Right ventricle myocardium inferior (tissue), 1 donor: ENCODE data around the gene BTRC. TPM values are rescaled to one million over a fixed set of nuclear protein-coding genes. Genes with fewer than 3 reads are reported as not detected.
"Not testable (repeated sequence)": the region's sequence is repeated elsewhere in the genome, so short reads cannot be mapped to it uniquely, and the experiment has no call there.

Experiments
- ATAC-seq: fragments of 200-7000 bp; cut with Tn5 transposase; one replicate; pipeline ENCODE4 v1.9.1; 2020; ENCODE audit warnings: mild to moderate bottlenecking, moderate library complexity
- DNase-seq: peaks from one replicate; pipeline ENCODE4 v3.0.0; 2021; ENCODE audit errors: missing footprints
- intact Hi-C: fragments of 100-400 bp; cut with DNase I; formaldehyde crosslinking; loops from one replicate; pipeline ENCODE4 v1.11.0; 2022
- total RNA-seq: library from RNA; stranded (reverse); fragmentation: NEBNext Ultra II Directional; extraction: Animal tissue kit (Norgen Biotek cat#: 25700); gene quantifications from one replicate; pipeline ENCODE4 v1.2.1, GENCODE V29; 2021
- donor health status: DM: no; HTN: yes; CAD: no; lungs with severe emphysema.

Gene BTRC
- total RNA-seq, 1 donor from 2014 or later, result 30.9 TPM

GRCh38 chr10:101375076-101375475, 21.1 kb downstream of the BTRC start:
- ATAC-seq (no peak), DNase-seq (no peak)
- intact Hi-C loops, result no loop called here

DNA sequence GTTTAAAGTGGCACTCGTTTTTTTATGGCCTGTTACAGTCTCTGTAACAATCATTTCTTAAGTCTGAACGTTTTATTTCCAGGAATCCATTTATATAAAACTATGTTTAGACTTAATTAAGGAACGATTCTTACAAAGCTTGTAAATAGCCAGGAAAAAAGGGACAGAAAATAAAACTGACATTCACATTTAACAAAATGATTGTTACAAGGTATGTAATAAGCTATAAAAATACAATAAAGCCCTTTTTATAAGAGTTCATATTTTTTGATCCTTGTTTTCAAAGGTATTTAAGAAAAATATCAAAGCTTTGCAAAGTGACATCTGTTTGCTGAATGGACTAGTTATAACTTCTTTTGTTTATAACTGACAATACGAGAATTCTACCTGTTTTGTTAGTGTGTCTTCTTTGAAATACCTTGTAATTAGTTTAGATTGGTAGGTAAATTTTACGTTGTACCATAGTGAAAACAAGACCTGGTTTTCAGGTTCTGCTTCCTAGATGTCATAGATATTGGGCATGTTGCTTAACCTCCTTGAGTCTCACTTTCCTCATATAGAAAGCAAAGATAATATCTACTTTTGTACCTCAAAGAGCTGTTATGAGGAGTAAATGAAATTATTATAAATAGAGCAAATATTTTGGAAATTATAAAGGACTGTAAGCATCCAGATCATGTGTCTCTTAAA, 25.8 kb downstream of the BTRC start:
- intact Hi-C loops, result no loop called here
- DNase-seq, result no peak
- no peak for ATAC-seq

- no peak for ATAC-seq
- intact Hi-C loops, result no loop called here
Observed at GRCh38 chr10:101380353-101381017, 26.5 kb downstream of the BTRC start.

GRCh38 chr10:101385866-101386658, 32.1 kb downstream of the BTRC start:
- ATAC-seq, result peak; percentile 78
- no peak for DNase-seq
- intact Hi-C loops, result no loop called here

More at GRCh38 chr10:101380353-101381017, 26.5 kb downstream of the BTRC start:
- DNase-seq, result no peak

- intact Hi-C loops, result no loop called here
- DNase-seq (no peak), ATAC-seq (no peak)
Observed at GRCh38 chr10:101386659-101387259, 32.8 kb downstream of the BTRC start.

- intact Hi-C loops, result no loop called here
- ATAC-seq (no peak), DNase-seq (no peak)
Observed at GRCh38 chr10:101388676-101389276, 34.8 kb downstream of the BTRC start.

GRCh38 chr10:101389532-101389931, 35.6 kb downstream of the BTRC start:
- intact Hi-C loops, DNase-seq, ATAC-seq: not testable (repeated sequence)

DNA sequence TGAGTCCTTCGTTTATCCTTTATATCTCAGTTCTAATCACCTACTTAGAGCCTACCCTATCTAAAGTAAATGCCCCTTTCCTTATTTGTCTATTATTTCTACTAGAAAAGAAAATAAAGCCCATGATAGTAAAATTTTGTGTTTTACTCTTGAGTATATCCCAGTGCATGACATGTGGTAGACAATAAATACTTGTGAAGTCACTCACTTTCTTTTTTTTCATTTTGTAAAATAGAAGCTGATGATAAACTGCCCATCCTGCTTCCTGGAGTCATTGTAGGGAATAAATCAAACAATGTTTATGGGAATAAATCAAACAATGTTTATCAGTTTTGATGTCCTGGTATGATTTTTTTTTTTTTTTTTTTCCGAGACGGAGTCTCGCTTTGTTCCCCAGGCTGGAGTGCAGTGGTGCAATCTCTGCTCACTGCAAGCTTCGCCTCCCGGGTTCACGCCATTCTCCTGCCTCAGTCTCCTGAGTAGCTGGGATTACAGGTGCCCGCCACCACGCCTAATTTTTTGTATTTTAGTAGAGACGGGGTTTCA, 36.1 kb downstream of the BTRC start:
- ATAC-seq, result no peak
- intact Hi-C loops, result no loop called here
- no peak for DNase-seq

DNA sequence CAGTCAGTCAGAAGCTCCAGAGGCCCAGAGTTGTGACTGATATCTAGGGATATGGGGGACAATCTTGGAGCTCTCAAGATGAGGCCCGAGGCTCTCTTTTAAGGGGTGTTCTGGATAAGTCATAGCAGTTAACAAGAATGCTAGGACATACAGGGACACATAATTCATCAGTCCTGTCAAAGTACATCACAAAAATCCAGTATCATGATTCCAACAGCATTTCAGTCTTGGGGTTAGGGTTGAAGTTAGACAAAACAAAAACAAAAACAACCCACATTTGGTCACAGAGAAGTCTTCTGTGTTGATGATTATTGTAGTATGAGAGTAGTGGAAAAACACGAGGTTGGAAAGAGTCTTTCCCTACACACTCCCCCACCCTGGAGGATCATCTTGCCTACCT, 39.4 kb downstream of the BTRC start:
- intact Hi-C loops, result no loop called here
- no peak for ATAC-seq
- no peak for DNase-seq

DNA sequence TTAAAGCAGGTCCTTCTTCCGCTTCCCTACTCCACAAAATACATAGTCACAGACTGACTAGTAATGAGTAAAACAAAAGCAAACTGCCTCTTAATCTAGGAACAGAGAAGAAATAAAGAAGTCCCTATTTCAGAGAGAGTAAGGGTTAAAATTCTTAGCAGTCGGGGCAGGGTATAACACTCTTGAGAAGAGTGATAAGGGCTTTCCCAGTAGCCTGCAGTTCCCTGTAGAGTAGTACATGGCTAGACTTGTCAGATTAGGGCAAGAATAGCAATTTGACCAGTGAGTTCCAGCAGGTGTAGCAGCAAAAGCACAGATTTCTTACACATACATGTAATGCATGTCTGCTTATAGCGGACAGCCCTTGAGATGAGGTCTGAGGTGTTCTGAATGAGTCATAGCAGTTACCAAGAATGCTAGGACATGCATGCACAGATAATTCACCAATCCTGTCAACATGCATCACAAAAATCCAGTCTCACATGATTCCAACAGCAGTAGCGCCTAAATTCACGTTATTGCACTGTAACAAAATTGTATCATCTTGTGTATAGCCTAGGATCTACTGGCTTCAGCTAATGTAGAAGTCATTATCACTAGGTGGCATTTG, 40.7 kb downstream of the BTRC start:
- peak; percentile 56 for ATAC-seq
- intact Hi-C loops, result no loop called here
- DNase-seq, result no peak

- intact Hi-C loops, result no loop called here
- no peak for ATAC-seq
- DNase-seq, result no peak
Observed at GRCh38 chr10:101397140-101397539, 43.2 kb downstream of the BTRC start.

DNA sequence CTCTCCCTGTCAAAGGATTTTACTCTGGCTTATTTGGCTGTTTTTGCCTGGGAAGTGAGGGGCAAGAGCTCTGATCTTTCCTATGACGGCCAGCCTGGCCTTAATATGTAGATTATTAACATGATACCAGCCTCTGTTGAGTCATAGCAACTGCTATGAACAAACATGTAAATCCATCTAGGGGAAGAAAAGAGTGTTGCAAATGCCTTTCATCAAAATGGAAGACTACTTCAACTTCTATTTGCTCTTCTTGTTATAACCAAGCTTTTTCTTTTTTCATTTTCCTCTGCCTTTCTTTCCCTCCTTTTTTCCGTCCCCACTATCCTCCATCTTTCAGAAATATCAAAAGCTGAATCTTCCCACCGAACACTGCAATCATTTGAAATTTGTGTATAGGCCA, 46.6 kb downstream of the BTRC start:
- intact Hi-C loops, result no loop called here
- DNase-seq, result no peak
- no peak for ATAC-seq

DNA sequence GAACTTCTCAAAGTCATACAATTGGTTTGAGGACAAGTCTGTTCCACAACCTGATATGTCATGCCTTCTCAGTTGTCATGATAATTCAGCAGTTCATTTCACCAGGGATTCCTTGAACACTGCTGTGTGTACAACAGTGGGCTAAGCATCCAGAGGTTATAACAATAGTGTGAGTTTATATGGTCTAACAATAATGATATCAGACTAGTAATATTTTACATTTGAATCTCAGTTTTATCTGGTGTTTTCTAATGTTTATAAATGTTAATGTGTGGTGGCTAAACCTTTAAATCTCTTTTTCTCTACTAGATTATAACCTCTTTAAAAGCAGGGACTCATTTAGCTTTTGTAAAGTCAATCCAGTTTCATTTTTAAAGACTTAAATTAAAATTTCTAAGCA, 48.7 kb downstream of the BTRC start:
- intact Hi-C loops, result no loop called here
- no peak for ATAC-seq
- DNase-seq, result no peak

DNA sequence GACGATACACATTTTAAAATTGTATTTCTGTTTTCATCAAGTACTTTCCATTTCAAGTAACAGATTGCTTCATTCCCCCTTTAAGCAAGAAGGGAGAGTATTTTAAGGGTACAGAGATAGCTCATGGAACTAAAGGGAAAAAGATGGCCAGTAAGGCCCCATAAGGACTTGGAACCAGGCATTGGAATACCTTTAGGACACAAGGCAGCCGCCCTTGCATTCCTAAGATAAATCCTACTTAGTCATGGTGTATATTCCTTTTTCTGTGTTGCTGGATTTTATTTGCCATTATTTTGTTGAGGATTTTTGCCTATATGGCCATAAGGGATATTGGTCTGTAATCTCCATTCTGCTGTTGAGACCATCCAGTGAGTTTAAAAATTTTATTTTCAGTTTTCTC, 49.2 kb downstream of the BTRC start:
- intact Hi-C loops, result no loop called here
- DNase-seq (no peak), ATAC-seq (no peak)

DNA sequence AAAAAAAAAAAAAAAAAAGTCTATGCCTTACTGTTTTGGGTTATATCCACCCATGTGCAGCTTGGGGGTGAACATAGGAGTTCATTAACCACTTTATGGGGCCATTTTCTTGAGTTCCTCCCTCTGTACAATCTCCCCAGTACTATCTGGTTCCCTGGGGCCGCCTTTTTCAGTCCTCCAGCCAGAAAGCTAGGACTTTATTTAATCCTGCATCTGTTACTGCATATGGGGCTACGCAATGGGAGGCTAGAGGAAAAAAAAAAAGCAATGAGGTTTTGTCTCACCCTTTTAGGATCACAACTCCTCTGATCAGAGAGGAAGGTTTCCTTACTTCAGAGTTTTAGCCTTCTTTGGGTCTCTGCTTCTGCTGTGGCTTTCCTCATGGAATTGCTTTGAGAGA, 51.0 kb downstream of the BTRC start:
- intact Hi-C loops, result no loop called here
- no peak for ATAC-seq
- DNase-seq, result no peak

DNA sequence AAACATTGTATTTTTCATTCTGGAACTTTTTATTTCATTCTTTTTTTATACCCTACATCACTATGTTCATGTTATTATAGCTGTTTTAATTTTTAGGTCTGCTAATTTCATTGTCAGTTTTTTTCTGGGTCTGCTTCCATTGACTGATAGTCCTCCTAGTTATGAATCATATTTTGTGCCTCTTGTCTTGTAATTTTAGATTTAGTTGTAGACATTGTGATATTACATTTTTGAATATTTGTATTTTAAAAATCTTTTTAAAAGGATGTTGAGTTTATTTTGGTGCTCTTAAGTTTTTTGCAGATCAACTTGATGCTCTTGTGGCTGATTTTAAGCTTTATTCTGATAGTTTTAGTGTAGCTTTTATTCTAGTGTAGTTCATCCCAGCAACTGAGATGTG, 57.6 kb downstream of the BTRC start:
- intact Hi-C loops, result no loop called here
- no peak for ATAC-seq
- no peak for DNase-seq

- intact Hi-C loops, result no loop called here
- no peak for DNase-seq
- no peak for ATAC-seq
Observed at GRCh38 chr10:101414034-101414433, 60.1 kb downstream of the BTRC start.

GRCh38 chr10:101415884-101416283, 61.9 kb downstream of the BTRC start:
- ATAC-seq (no peak), DNase-seq (no peak)
- intact Hi-C loops, result no loop called here
